Endothelial cell of umbilical vein (primary cell): ENCODE data around the gene VIT. TPM values are rescaled to one million over a fixed set of nuclear protein-coding genes. Genes with fewer than 3 reads are reported as not detected.

Experiments
- BruUV-seq: library from RNA; stranded (reverse); fragments of 400-500 nt; replicated peaks from 2 replicates; lab custom pipeline; 2021; lab: Mats Ljungman, UMichigan
- CTCF ChIA-PET: fragments of 300-600, 350-600 bp; sonication (Branson Sonifier 250); formaldehyde crosslinking; loops from one replicate; lab custom pipeline; 2021; ENCODE audit warnings: antibody characterized with exemption, inconsistent platforms; lab: Charles Lee
- POLR2A ChIA-PET: fragments of 300-600, 350-600 bp; sonication (Branson Sonifier 250); formaldehyde crosslinking; loops from one replicate; lab custom pipeline; 2021; ENCODE audit warnings: antibody characterized with exemption, inconsistent platforms; lab: Charles Lee
- DNase-seq: peaks from one replicate; pipeline ENCODE4 v3.0.0-alpha.2; 2011; ENCODE audit warnings: low read depth, low spot score
- FAIRE-seq: peaks from 2 replicates; lab custom pipeline; 2011; peaks lifted over from hg19 to GRCh38; lab: Jason Lieb, UNC
- H2AFZ ChIP-seq: 2 replicates; pipeline ENCODE4 v1.6.0; 2012; ENCODE audit warnings: low read depth, low read length, control low read depth, inconsistent platforms
- H3K27ac ChIP-seq: 2 replicates; pipeline ENCODE4 v1.5.1; 2011; ENCODE audit warnings: low read depth, mild to moderate bottlenecking, control low read depth, low read length, moderate library complexity; ENCODE audit not compliant: insufficient read depth
- H3K27me3 ChIP-seq, 2 experiments: 2 replicates each; pipeline versions ENCODE4 v1.6.0 to v1.6.1; 2011; ENCODE audit warnings: low read length in 2 of 2, mixed read lengths in 1 of 2; ENCODE audit not compliant: control insufficient read depth in 2 of 2, insufficient read depth in 2 of 2
- H3K36me3 ChIP-seq, 2 experiments: 2 replicates in 1 of 2; 3 replicates in 1 of 2; pipeline ENCODE4 v1.5.1; 2011; ENCODE audit warnings: low read length in 2 of 2, mild to moderate bottlenecking in 1 of 2, moderate library complexity in 1 of 2; ENCODE audit not compliant: control insufficient read depth in 2 of 2, insufficient read depth in 2 of 2; ENCODE audit errors: extremely low read depth in 1 of 2
- H3K4me1 ChIP-seq: 3 replicates; pipeline ENCODE4 v1.5.1; 2011; ENCODE audit warnings: mild to moderate bottlenecking, low read length; ENCODE audit not compliant: control insufficient read depth, insufficient read depth; ENCODE audit errors: extremely low read depth
- H3K4me2 ChIP-seq: 2 replicates; pipeline ENCODE4 v1.6.1; 2011; ENCODE audit warnings: low read length, control low read depth, mixed read lengths; ENCODE audit not compliant: insufficient read depth
- H3K4me3 ChIP-seq, 3 experiments: fragments of 200-600 bp in 1 of 3; sonication (generic), shearing (Covaris generic) in 1 of 3; replicated peaks in 1 of 3; 2 replicates each; pipeline ENCODE4 v1.5.1; 2011 to 2016; ENCODE audit warnings: control low read depth in 3 of 3, low read length in 3 of 3, mild to moderate bottlenecking in 2 of 3, inconsistent platforms in 1 of 3, low read depth in 1 of 3, moderate library complexity in 1 of 3; ENCODE audit not compliant: insufficient read depth in 1 of 3
- H3K79me2 ChIP-seq: 2 replicates; pipeline ENCODE4 v1.6.0; 2012; ENCODE audit warnings: low read length, inconsistent platforms; ENCODE audit not compliant: control insufficient read depth, insufficient read depth
- H3K9ac ChIP-seq: replicated peaks from 2 replicates; pipeline ENCODE3; 2011; ENCODE audit warnings: low read length, control low read depth; ENCODE audit not compliant: insufficient read depth; ENCODE audit errors: extremely low read depth
- H3K9me1 ChIP-seq: replicated peaks from 3 replicates; pipeline ENCODE4 v1.6.0; 2011; ENCODE audit warnings: mild to moderate bottlenecking, low read length; ENCODE audit not compliant: control insufficient read depth, insufficient read depth; ENCODE audit errors: extremely low read depth
- H3K9me3 ChIP-seq: replicated peaks from 2 replicates; pipeline ENCODE4 v1.5.1; 2012; ENCODE audit warnings: low read length, inconsistent platforms; ENCODE audit not compliant: control insufficient read depth, insufficient read depth
- H4K20me1 ChIP-seq: replicated peaks from 2 replicates; pipeline ENCODE3; 2011; ENCODE audit warnings: mild to moderate bottlenecking, low read length; ENCODE audit not compliant: control insufficient read depth, insufficient read depth; ENCODE audit errors: extremely low read depth
- EZH2 ChIP-seq: IDR thresholded peaks from 2 replicates; pipeline ENCODE4 v1.6.1; 2012; ENCODE audit warnings: borderline replicate concordance, low read depth, mild to moderate bottlenecking, moderate library complexity, low read length, inconsistent platforms; ENCODE audit not compliant: severe bottlenecking
- FOS ChIP-seq: IDR thresholded peaks from 2 replicates; pipeline ENCODE4 v1.6.1; 2011; ENCODE audit warnings: mild to moderate bottlenecking, low read length, moderate library complexity, borderline replicate concordance; ENCODE audit not compliant: insufficient read depth
- GATA2 ChIP-seq: IDR thresholded peaks from 2 replicates; pipeline ENCODE4 v1.7.0; 2011; ENCODE audit warnings: low read depth, mild to moderate bottlenecking, moderate library complexity, mixed read lengths, low read length; ENCODE audit not compliant: insufficient read length, insufficient read depth
- JUN ChIP-seq: IDR thresholded peaks from 2 replicates; pipeline ENCODE4 v1.6.1; 2011; ENCODE audit warnings: borderline replicate concordance, low read depth; ENCODE audit not compliant: insufficient read length, insufficient read depth
- MYC ChIP-seq: IDR thresholded peaks from one replicate; pipeline ENCODE4 v1.6.1; 2011; ENCODE audit warnings: mild to moderate bottlenecking, low read depth, low read length
- POLR2A ChIP-seq: IDR thresholded peaks from 2 replicates; pipeline ENCODE4 v1.6.1; 2012; ENCODE audit warnings: low read depth, mild to moderate bottlenecking, control low read depth, low read length
- POLR2AphosphoS5 ChIP-seq: IDR thresholded peaks from 2 replicates; pipeline ENCODE4 v1.6.1; 2012; ENCODE audit warnings: low read depth, mild to moderate bottlenecking, control low read depth, low read length, moderate library complexity; ENCODE audit not compliant: insufficient read depth
- dilution Hi-C: fragments of 300-500 bp; cut with MboI; formaldehyde crosslinking; loops from one replicate; pipeline ENCODE4 v1.15.0; 2019; ENCODE audit warnings: low sequenced_read_pairs; ENCODE audit not compliant: extremely low pct_ligation_motif_present
- intact Hi-C: fragments of 100-400 bp; cut with micrococcal nuclease; formaldehyde crosslinking; loops from one replicate; pipeline ENCODE4 v1.10.0; 2022
- polyA plus RNA-seq, 4 experiments: library from polyadenylated mRNA; depleted of rRNA in 3 of 4; stranded (reverse) in 3 of 4; unstranded in 1 of 4; fragments of >200 nt; gene quantifications; 2 replicates each; pipeline versions ENCODE4 v1.2.1 to v1.2.3, GENCODE V29; 2011 to 2012; ENCODE audit warnings: missing spikeins in 1 of 4
- total RNA-seq: library from RNA; stranded (reverse); gene quantifications from 2 replicates; pipeline ENCODE4 v1.2.3, GENCODE V29; 2021
- TF ChIP-seq, protein P1 (sequence below): IDR thresholded peaks from 2 replicates; pipeline ENCODE4 v1.6.1; 2011; ENCODE audit not compliant: insufficient read depth, insufficient read length

Gene VIT
- total and polyA plus RNA-seq, 2 donors (not counting 3 experiments of a cell fraction or from before 2014, with no cell fraction given), result 0.54 to 0.88 TPM

DNA sequence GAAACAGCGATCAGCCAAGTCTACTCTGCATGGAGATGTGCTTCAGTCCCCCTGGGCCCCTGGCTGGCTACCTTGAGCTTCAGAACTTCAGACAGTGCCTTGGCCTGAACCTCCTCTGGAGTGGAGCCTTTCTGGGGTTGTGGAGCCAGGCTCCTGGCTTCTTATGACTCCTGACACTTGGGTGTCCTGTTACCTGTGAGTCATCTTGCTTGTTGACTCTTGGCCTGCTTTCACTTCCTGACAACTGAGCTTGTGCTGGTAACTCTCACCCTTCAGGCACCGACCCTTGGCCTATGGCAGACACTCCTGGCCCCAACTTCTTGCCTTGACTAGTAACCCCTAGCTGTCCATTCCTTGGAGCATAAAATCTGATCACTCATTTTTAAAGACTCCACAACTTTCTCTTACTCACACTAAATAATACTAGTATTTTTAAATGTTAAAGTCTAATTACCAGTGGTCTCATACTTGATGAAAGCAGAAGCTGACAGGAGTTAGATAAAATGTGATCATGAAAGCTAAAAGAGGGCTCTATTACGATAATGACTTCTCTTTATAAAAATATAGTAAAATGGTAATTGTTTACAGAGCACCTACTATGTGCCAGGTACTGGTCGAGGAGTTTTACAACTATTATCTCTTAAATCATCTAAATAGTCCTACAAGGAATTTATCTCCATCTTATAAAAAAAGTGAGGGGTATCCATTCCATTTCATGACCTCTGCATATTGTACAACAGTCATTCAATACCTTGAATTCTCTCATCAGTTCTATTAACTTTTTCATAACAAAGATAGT is 46.3 kb upstream of the VIT start:
- peak; percentile 45 for DNase-seq
- ChIA-PET CTCF (interaction anchor here (0.9 to 1.4 kb wide), 3 partner anchors 9 to 26 kb away, joined by 3 to 4 read pairs (median 4); no protein-coding TSS in a partner anchor), POLR2A (no interaction called here)
- FAIRE-seq, result no peak
- peaks cover 16% of the 10 kb centered on the region for H3K4me1 ChIP-seq
- H3K27ac ChIP-seq, result peak overlapping the region; percentile 24
- no peak overlapping the region for H3K9ac ChIP-seq
- H3K36me3 ChIP-seq, result no peaks in the 10 kb centered on the region
- dilution Hi-C loops (loop anchor here (25.0 kb wide), 1 partner anchor 138 kb away; no protein-coding TSS in a partner anchor), intact Hi-C loops (loop anchor here (10.0 kb wide), 1 partner anchor 1145 kb away; no protein-coding TSS in a partner anchor)
- no peak overlapping the region for H3K4me3 ChIP-seq
- no peaks in the 10 kb centered on the region for H3K9me1 ChIP-seq
- no peaks in the 10 kb centered on the region for H3K9me3 ChIP-seq
- H3K4me2 ChIP-seq, result peak overlapping the region; percentile 12
- no peaks in the 10 kb centered on the region for H3K27me3 ChIP-seq
- H4K20me1 ChIP-seq, result no peaks in the 10 kb centered on the region
- peak overlapping the region; percentile 13 for H2AFZ ChIP-seq
- H3K79me2 ChIP-seq, result no peaks in the 10 kb centered on the region
- TF ChIP-seq MYC, result no peak
- TF ChIP-seq POLR2AphosphoS5, result no peak
- peak; percentile 60 for TF ChIP-seq FOS
- TF ChIP-seq, protein P1, sequence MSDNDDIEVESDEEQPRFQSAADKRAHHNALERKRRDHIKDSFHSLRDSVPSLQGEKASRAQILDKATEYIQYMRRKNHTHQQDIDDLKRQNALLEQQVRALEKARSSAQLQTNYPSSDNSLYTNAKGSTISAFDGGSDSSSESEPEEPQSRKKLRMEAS, result no peak
- TF ChIP-seq POLR2A, result no peak
- no peak for TF ChIP-seq EZH2
- TF ChIP-seq GATA2, result no peak
- no peak for TF ChIP-seq JUN
- BruUV-seq, result no TSS peak
